H9 (cell line): Measurements from ENCODE around the gene RBM8A. TPM values are rescaled to one million over a fixed set of nuclear protein-coding genes. Genes with fewer than 3 reads are reported as not detected.

Experiments
- DNase-seq: peaks from one replicate; pipeline ENCODE4 v3.0.0-alpha.2; 2017
- H2AFZ ChIP-seq: one replicate; pipeline ENCODE4 v1.6.1; 2013; ENCODE audit warnings: mild to moderate bottlenecking, low read length, control low read depth, moderate library complexity
- H2AK5ac ChIP-seq: 2 replicates; pipeline ENCODE4 v1.6.1; 2013; ENCODE audit warnings: low read length, control low read depth, mixed read lengths; ENCODE audit not compliant: insufficient read length
- H2BK120ac ChIP-seq: one replicate; pipeline ENCODE4 v1.6.1; 2013; ENCODE audit warnings: low read depth, mild to moderate bottlenecking, low read length, control low read depth, inconsistent platforms; ENCODE audit not compliant: poor library complexity, severe bottlenecking
- H2BK12ac ChIP-seq: 2 replicates; pipeline ENCODE4 v1.6.1; 2013; ENCODE audit warnings: low read length, control low read depth, mixed read lengths, low read depth; ENCODE audit not compliant: insufficient read length
- H2BK15ac ChIP-seq: 2 replicates; pipeline ENCODE4 v1.6.1; 2013; ENCODE audit warnings: low read depth, low read length, control low read depth
- H2BK20ac ChIP-seq: one replicate; pipeline ENCODE4 v1.6.1; 2013; ENCODE audit warnings: low read depth, mild to moderate bottlenecking, low read length, control low read depth, inconsistent platforms; ENCODE audit not compliant: poor library complexity, severe bottlenecking
- H2BK5ac ChIP-seq: 2 replicates; pipeline ENCODE4 v1.6.1; 2013; ENCODE audit warnings: low read length, control low read depth, mixed read lengths; ENCODE audit not compliant: insufficient read length
- H3K14ac ChIP-seq: 2 replicates; pipeline ENCODE4 v1.6.1; 2013; ENCODE audit warnings: low read length, control low read depth; ENCODE audit not compliant: insufficient read depth
- H3K18ac ChIP-seq: 2 replicates; pipeline ENCODE4 v1.6.1; 2013; ENCODE audit warnings: low read depth, mild to moderate bottlenecking, mixed read lengths, low read length, control low read depth; ENCODE audit not compliant: insufficient read length
- H3K23ac ChIP-seq: 2 replicates; pipeline ENCODE4 v1.6.1; 2013; ENCODE audit warnings: low read length, control low read depth, mixed read lengths, low read depth; ENCODE audit not compliant: insufficient read length
- H3K23me2 ChIP-seq: 2 replicates; pipeline ENCODE4 v1.6.1; 2013; ENCODE audit warnings: low read depth, mild to moderate bottlenecking, mixed read lengths, low read length, control low read depth; ENCODE audit not compliant: insufficient read length, poor library complexity, severe bottlenecking
- H3K27ac ChIP-seq: 2 replicates; pipeline ENCODE4 v1.5.1; 2013; ENCODE audit warnings: low read length, control low read depth, mixed read lengths, low read depth; ENCODE audit not compliant: insufficient read length
- H3K27me3 ChIP-seq: 2 replicates; pipeline ENCODE4 v1.6.1; 2013; ENCODE audit warnings: low read length, control low read depth, inconsistent platforms; ENCODE audit not compliant: insufficient read depth
- H3K4ac ChIP-seq: 2 replicates; pipeline ENCODE4 v1.6.1; 2013; ENCODE audit warnings: low read depth, mild to moderate bottlenecking, control low read depth, inconsistent platforms, low read length, moderate library complexity
- H3K4me1 ChIP-seq: 2 replicates; pipeline ENCODE4 v1.6.1; 2013; ENCODE audit warnings: low read length, control low read depth, inconsistent platforms; ENCODE audit not compliant: insufficient read depth
- H3K4me2 ChIP-seq: 2 replicates; pipeline ENCODE4 v1.6.1; 2013; ENCODE audit warnings: low read length, control low read depth, mixed read lengths; ENCODE audit not compliant: insufficient read length, insufficient read depth
- H3K56ac ChIP-seq: 2 replicates; pipeline ENCODE4 v1.6.1; 2013; ENCODE audit warnings: low read depth, mild to moderate bottlenecking, mixed read lengths, low read length, control low read depth; ENCODE audit not compliant: insufficient read length
- H3K79me1 ChIP-seq: 2 replicates; pipeline ENCODE4 v1.6.1; 2013; ENCODE audit warnings: low read depth, mild to moderate bottlenecking, moderate library complexity, low read length, control low read depth, inconsistent platforms; ENCODE audit not compliant: insufficient read depth, poor library complexity, severe bottlenecking
- H3K79me2 ChIP-seq: 2 replicates; pipeline ENCODE4 v1.6.1; 2013; ENCODE audit warnings: low read length, control low read depth, inconsistent platforms; ENCODE audit not compliant: insufficient read depth
- H3K9ac ChIP-seq: 2 replicates; pipeline ENCODE4 v1.6.1; 2013; ENCODE audit warnings: low read length, control low read depth, mixed read lengths; ENCODE audit not compliant: insufficient read length; ENCODE audit errors: extremely low read depth
- H3K9me3 ChIP-seq: one replicate; pipeline ENCODE4 v1.6.1; 2013; ENCODE audit warnings: low read depth, low read length, inconsistent platforms; ENCODE audit not compliant: control insufficient read depth
- H3T11ph ChIP-seq: one replicate; pipeline ENCODE4 v1.6.1; 2013; ENCODE audit warnings: mild to moderate bottlenecking, low read length, control low read depth, inconsistent platforms
- H4K20me1 ChIP-seq: one replicate; pipeline ENCODE4 v1.6.1; 2013; ENCODE audit not compliant: control insufficient read depth, insufficient read length, insufficient read depth
- H4K5ac ChIP-seq: 2 replicates; pipeline ENCODE4 v1.6.1; 2013; ENCODE audit warnings: low read depth, mild to moderate bottlenecking, mixed read lengths, low read length, control low read depth; ENCODE audit not compliant: insufficient read length
- H4K8ac ChIP-seq: replicated peaks from 2 replicates; pipeline ENCODE4 v1.6.1; 2013; ENCODE audit warnings: low read length, control low read depth, mixed read lengths, low read depth; ENCODE audit not compliant: insufficient read length
- H4K91ac ChIP-seq: 2 replicates; pipeline ENCODE4 v1.6.1; 2013; ENCODE audit warnings: low read depth, mild to moderate bottlenecking, moderate library complexity, mixed read lengths, low read length, control low read depth; ENCODE audit not compliant: insufficient read length
- H3K27ac Mint-ChIP-seq, 3 experiments: 2 replicates in 2 of 3; 3 replicates in 1 of 3; pipeline ENCODE4 v1.8.0; 2020 to 2021; ENCODE audit warnings: mixed read lengths in 3 of 3, mild to moderate bottlenecking in 1 of 3, moderate library complexity in 1 of 3
- H3K27me3 Mint-ChIP-seq: 2 replicates; pipeline ENCODE4 v1.8.0; 2021; ENCODE audit warnings: low read depth, mild to moderate bottlenecking, moderate library complexity, mixed read lengths
- H3K36me3 Mint-ChIP-seq, 3 experiments: 2 replicates in 2 of 3; 3 replicates in 1 of 3; pipeline ENCODE4 v1.8.0; 2020 to 2021; ENCODE audit warnings: low read depth in 3 of 3, mixed read lengths in 3 of 3; ENCODE audit not compliant: insufficient read depth in 1 of 3
- H3K4me1 Mint-ChIP-seq, 2 experiments: 2 replicates each; pipeline ENCODE4 v1.8.0; 2020; ENCODE audit warnings: mixed read lengths in 2 of 2
- H3K4me3 Mint-ChIP-seq, 2 experiments: 2 replicates in 1 of 2; 3 replicates in 1 of 2; pipeline ENCODE4 v1.8.0; 2020 to 2021; ENCODE audit warnings: mild to moderate bottlenecking in 2 of 2, mixed read lengths in 2 of 2, moderate library complexity in 1 of 2
- H3K9me3 Mint-ChIP-seq, 2 experiments: 2 replicates in 1 of 2; 3 replicates in 1 of 2; pipeline ENCODE4 v1.8.0; 2020; ENCODE audit warnings: mild to moderate bottlenecking in 2 of 2, mixed read lengths in 2 of 2, moderate library complexity in 1 of 2
- CTCF ChIP-seq: fragments of 200-600 bp; sonication (generic); conservative IDR thresholded peaks from 3 replicates; pipeline ENCODE4 v1.8.0; 2021; ENCODE audit warnings: antibody characterized with exemption, mild to moderate bottlenecking
- WGBS: extraction: QIAGEN DNeasy Blood & Tissue Kit; methylation state at CpG from one replicate; pipeline ENCODE4 v1.1.7; 2013; ENCODE audit warnings: missing lambda C conversion rate, low lambda C conversion rate, mixed read lengths; ENCODE audit not compliant: insufficient read length; ENCODE audit errors: extremely low coverage; 5-methylcytosine and 5-hydroxymethylcytosine counted together
- total RNA-seq: library from RNA; stranded (reverse); gene quantifications from 2 replicates; pipeline ENCODE4 v1.2.1, GENCODE V29; 2021

RBM8A gene
- total RNA-seq, 1 experiment from 2014 or later: 298 TPM

GRCh38 chr1:145949219-145949618 lies 21.9 kb upstream of the RBM8A start:
- H2BK15ac ChIP-seq: no peak overlapping the region
- H2BK120ac ChIP-seq: no peak overlapping the region
- DNase-seq: no peak
- no peak overlapping the region for H2BK12ac ChIP-seq
- H3T11ph ChIP-seq: no peak overlapping the region
- H2AK5ac ChIP-seq: no peak overlapping the region
- no peak overlapping the region for H4K5ac ChIP-seq
- Mint-ChIP-seq H3K36me3 (no peaks in the 10 kb centered on the region), H3K27me3 (no peaks in the 10 kb centered on the region), H3K4me1 (peaks cover 16 to 21% of the 10 kb centered on the region in 2 experiments), H3K4me3 (no peak overlapping the region), H3K27ac (no peak overlapping the region), H3K9me3 (no peaks in the 10 kb centered on the region)
- no peak overlapping the region for H3K56ac ChIP-seq
- H3K9me3 ChIP-seq: no peaks in the 10 kb centered on the region
- H2AFZ ChIP-seq: no peak overlapping the region
- H3K18ac ChIP-seq: no peak overlapping the region
- no peak overlapping the region for H2BK20ac ChIP-seq
- TF ChIP-seq CTCF: no peak
- no peak overlapping the region for H3K23ac ChIP-seq
- H4K91ac ChIP-seq: no peak overlapping the region
- H3K79me1 ChIP-seq: no peaks in the 10 kb centered on the region
- no peak overlapping the region for H3K9ac ChIP-seq
- H3K4me1 ChIP-seq: peaks cover 6% of the 10 kb centered on the region; the same call in 1 of the 2 replicates
- H4K20me1 ChIP-seq: no peaks in the 10 kb centered on the region
- H3K27me3 ChIP-seq: no peaks in the 10 kb centered on the region
- H3K79me2 ChIP-seq: no peaks in the 10 kb centered on the region
- WGBS: no CpG with 5 or more reads among the region's 4 CpGs
- H4K8ac ChIP-seq: no peak overlapping the region
- H3K23me2 ChIP-seq: no peaks in the 10 kb centered on the region
- H2BK5ac ChIP-seq: no peak overlapping the region
- H3K27ac ChIP-seq: no peak overlapping the region
- no peak overlapping the region for H3K4ac ChIP-seq
- H3K14ac ChIP-seq: no peak overlapping the region
- no peak overlapping the region for H3K4me2 ChIP-seq
